K562 (cell line): Measurements from ENCODE around the gene ARMCX5. TPM values are rescaled to one million over a fixed set of nuclear protein-coding genes. Genes with fewer than 3 reads are reported as not detected.

Experiments
- ATF7 ChIP-seq: fragments of 450-650 bp; IDR thresholded peaks from 2 replicates; pipeline ENCODE4 v1.7.1; 2014; ENCODE audit warnings: mild to moderate bottlenecking, moderate library complexity
- BCLAF1 ChIP-seq, 2 experiments: fragments of 450-650 bp in 1 of 2; IDR thresholded peaks; 2 replicates each; pipeline ENCODE4 v1.6.1; 2011 to 2017; ENCODE audit warnings: low read depth in 2 of 2, antibody characterized with exemption in 1 of 2, borderline replicate concordance in 1 of 2, low read length in 1 of 2, mild to moderate bottlenecking in 1 of 2, mixed read lengths in 1 of 2; ENCODE audit not compliant: control insufficient read depth in 1 of 2
- CBX1 ChIP-seq: sonication (generic); IDR thresholded peaks from 2 replicates; pipeline ENCODE4 v1.6.1; 2016; ENCODE audit warnings: antibody characterized with exemption, low read depth, mild to moderate bottlenecking
- EP400 ChIP-seq: fragments of 450-650 bp; IDR thresholded peaks from 2 replicates; pipeline ENCODE4 v1.6.1; 2017; ENCODE audit warnings: antibody characterized with exemption, mild to moderate bottlenecking, moderate library complexity
- FOXJ3 ChIP-seq: sonication (generic); formaldehyde crosslinking; IDR thresholded peaks from 2 replicates; pipeline ENCODE4 v1.4.0; 2020; ENCODE audit warnings: mild to moderate bottlenecking, missing genetic modification reagents
- HDAC8 ChIP-seq: fragments of 450-650 bp; IDR thresholded peaks from 2 replicates; pipeline ENCODE4 v1.6.1; 2016; ENCODE audit warnings: mild to moderate bottlenecking, missing genetic modification characterization, moderate library complexity, missing compliant biosample characterization
- HINFP ChIP-seq: fragments of 450-650 bp; conservative IDR thresholded peaks from 2 replicates; pipeline ENCODE4 v1.6.1; 2016; ENCODE audit warnings: missing genetic modification characterization, low read depth, mild to moderate bottlenecking, control low read depth, missing compliant biosample characterization
- ILF3 ChIP-seq: fragments of 450-650 bp; IDR thresholded peaks from 2 replicates; pipeline ENCODE4 v1.6.1; 2018; ENCODE audit warnings: antibody characterized with exemption, mild to moderate bottlenecking, moderate library complexity, borderline replicate concordance
- KAT8 ChIP-seq: fragments of 450-650 bp; IDR thresholded peaks from 2 replicates; pipeline ENCODE4 v1.6.1; 2016; ENCODE audit warnings: low read depth, mild to moderate bottlenecking
- MLX ChIP-seq, 2 experiments: fragments of 450-650 bp in 1 of 2; sonication (generic) in 1 of 2; formaldehyde crosslinking; conservative IDR thresholded peaks; 2 replicates each; pipeline versions ENCODE4 v1.4.0 to v1.8.1; 2020 to 2022; ENCODE audit warnings: mild to moderate bottlenecking in 1 of 2, missing genetic modification reagents in 1 of 2
- NR3C1 ChIP-seq: sonication (generic); formaldehyde crosslinking; IDR thresholded peaks from 2 replicates; pipeline ENCODE4 v1.8.1; 2022; ENCODE audit warnings: missing genetic modification reagents
- RBFOX2 ChIP-seq: fragments of 200-400 bp; formaldehyde crosslinking; IDR thresholded peaks from 2 replicates; pipeline ENCODE4 v1.6.1; 2017; ENCODE audit warnings: low read depth, mild to moderate bottlenecking, low read length, moderate library complexity
- STAG1 ChIP-seq: sonication (generic); formaldehyde crosslinking; IDR thresholded peaks from 2 replicates; pipeline ENCODE4 v1.5.0; 2020; ENCODE audit warnings: missing genetic modification reagents, borderline replicate concordance
- SUPT5H ChIP-seq: fragments of 450-650 bp; IDR thresholded peaks from 2 replicates; pipeline ENCODE4 v1.6.1; 2016
- TAF7 ChIP-seq: fragments of 450-650 bp; IDR thresholded peaks from 2 replicates; pipeline ENCODE4 v1.6.1; 2016; ENCODE audit warnings: missing genetic modification characterization, missing compliant biosample characterization
- TSHZ1 ChIP-seq: fragments of 250-450 bp; sonication (Bioruptor Pico); IDR thresholded peaks from 2 replicates; pipeline ENCODE4 v1.4.0; 2020; ENCODE audit warnings: mild to moderate bottlenecking, moderate library complexity
- ZC3H8 ChIP-seq: fragments of 450-650 bp; IDR thresholded peaks from 2 replicates; pipeline ENCODE4 v1.6.1; 2017
- ZNF12 ChIP-seq: sonication (generic); formaldehyde crosslinking; IDR thresholded peaks from 2 replicates; pipeline ENCODE4 v1.4.0; 2020; ENCODE audit warnings: mild to moderate bottlenecking, missing genetic modification reagents
- ZNF140 ChIP-seq: fragments of 250-450 bp; sonication (Bioruptor Pico); IDR thresholded peaks from 2 replicates; pipeline ENCODE4 v1.8.0; 2021; ENCODE audit warnings: moderate library complexity, mild to moderate bottlenecking, inconsistent platforms
- ZNF780A ChIP-seq: fragments of 250-450 bp; sonication (Bioruptor Pico); IDR thresholded peaks from 2 replicates; pipeline ENCODE4 v1.5.0; 2021; ENCODE audit warnings: mild to moderate bottlenecking
- polyA plus RNA-seq, 8 experiments: library from polyadenylated mRNA; depleted of rRNA in 4 of 8; stranded (reverse) in 5 of 8; unstranded in 3 of 8; fragments of >200 nt; fragmentation: Nextera tagmentation in 2 of 8; fragmentation: Illumina TruSeq in 1 of 8; extraction: Ambion mirVana in 2 of 8; extraction: Trizol in 1 of 8; gene quantifications; 2 replicates each; pipeline versions ENCODE4 v1.2.1 to v1.2.3, GENCODE V29; 2011 to 2014; ENCODE audit warnings: inconsistent platforms in 1 of 8, missing spikeins in 1 of 8
- total RNA-seq, 7 experiments: library from RNA; depleted of rRNA in 6 of 7; stranded (reverse); fragments of >200 nt in 6 of 7; fragmentation: Illumina TruSeq in 2 of 7; extraction: Trizol in 2 of 7; gene quantifications; 2 replicates each; pipeline versions ENCODE4 v1.2.1 to v1.2.3, GENCODE V29; 2011 to 2021; ENCODE audit warnings: low replicate concordance in 1 of 7

ARMCX5 gene
- total and polyA plus RNA-seq, 9 of the 15 experiments (the other 6 are each of a cell fraction or from before 2014, with no cell fraction given), result 13.4 to 29.4 (median 17.3) TPM

GRCh38 chrX:102599084-102599950, at the start of gene ARMCX5 (continued):
- peak; percentile 86 for TF ChIP-seq EP400
- TF ChIP-seq KAT8, result no peak
- TF ChIP-seq TAF7 (tag), result peak; percentile 54; the same call in 1 of the 2 replicates
- no peak for TF ChIP-seq CBX1
- TF ChIP-seq ZNF140 (CRISPR knock-in tag), result no peak
- TF ChIP-seq NR3C1, result no peak
- no peak for TF ChIP-seq ATF7
- no peak for TF ChIP-seq ZNF780A (CRISPR knock-in tag)
- peak; percentile 76 for TF ChIP-seq SUPT5H
- TF ChIP-seq BCLAF1 (IDR thresholded peaks at IDR 0.05; ENCODE audit: borderline replicate concordance in 1 of 2, control insufficient read depth in 1 of 2, low read depth in 2 of 2, low read length in 1 of 2), result no peak
- no peak for TF ChIP-seq MLX (CRISPR knock-in tag; conservative IDR thresholded peaks at IDR 0.05)
- TF ChIP-seq ZNF12 (CRISPR knock-in tag), result no peak
- TF ChIP-seq ZC3H8, result no peak
- TF ChIP-seq RBFOX2, result peak; percentile 62
- no peak for TF ChIP-seq HDAC8
- TF ChIP-seq ILF3, result no peak
- TF ChIP-seq HINFP (tag), result peak; percentile 53; the same call in 1 of the 2 replicates
- no peak for TF ChIP-seq STAG1
- TF ChIP-seq TSHZ1 (CRISPR knock-in tag), result no peak
- no peak for TF ChIP-seq FOXJ3 (CRISPR knock-in tag)
